ENCODE measurements around the gene CCT8.

Gene CCT8

GRCh38 chr21:29076731-29077640, 3.5 kb upstream of the CCT8 start:
- peak; percentile 56 to 63 for DNase-seq

- no peak for DNase-seq
These were observed 2.4 kb upstream of the CCT8 start for GRCh38 chr21:29075706-29076466.

DNA sequence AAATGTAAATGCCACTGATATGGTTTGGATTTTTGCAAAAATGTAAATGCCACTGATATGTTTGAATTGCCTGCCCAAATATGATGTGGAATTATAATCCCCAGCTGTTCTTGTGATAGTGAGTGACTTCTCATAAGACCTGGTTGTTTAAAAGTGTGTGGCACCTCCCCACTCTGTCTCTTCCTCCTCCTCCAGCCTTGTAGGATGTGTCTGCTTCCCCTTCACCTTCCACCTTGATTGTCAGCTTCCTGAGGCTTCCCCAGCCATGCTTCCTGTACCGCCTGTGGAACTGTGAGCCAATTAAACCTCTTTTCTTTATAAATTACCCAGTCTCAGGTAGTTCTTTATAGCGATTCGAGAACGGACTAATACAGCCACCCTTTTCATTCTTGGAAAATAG, 1.3 kb upstream of the CCT8 start:
- no peak for DNase-seq

DNA sequence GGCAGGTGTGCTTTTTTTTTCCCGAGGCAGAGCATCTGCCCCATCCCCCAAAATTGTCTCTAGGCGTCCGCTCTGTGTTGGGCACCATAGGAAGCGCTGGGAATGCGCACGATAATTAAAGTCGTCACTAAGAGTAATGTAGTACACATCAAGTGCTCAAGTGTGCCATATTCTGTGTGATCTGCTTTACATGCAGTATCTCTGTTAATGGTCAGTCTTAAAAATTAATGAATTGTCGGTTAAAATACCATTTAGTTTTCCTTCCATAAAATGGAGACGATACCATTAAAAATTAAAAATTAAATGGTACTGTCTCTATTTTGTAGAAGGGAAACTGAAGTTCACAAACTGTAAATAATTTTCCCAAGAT, 544 bp upstream of the CCT8 start:
- no peak for DNase-seq

DNA sequence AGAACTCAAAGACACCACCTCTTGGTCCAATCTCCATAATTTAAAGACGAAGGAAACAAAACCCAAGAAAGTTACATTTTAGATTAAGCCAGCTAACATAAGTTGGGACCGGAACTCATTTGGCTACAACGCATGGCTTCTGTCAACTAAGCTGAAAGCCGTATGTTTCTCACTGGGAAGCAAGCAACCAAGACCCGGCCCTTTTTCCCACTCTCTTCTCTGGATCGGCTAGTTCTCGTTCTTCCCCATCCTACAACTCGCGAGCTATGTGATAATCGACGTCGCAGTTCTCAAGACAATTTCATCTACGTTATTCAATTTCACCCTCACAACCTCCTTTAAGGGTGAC, 601 bp downstream of the CCT8 start:
- DNase-seq = no peak

- DNase-seq = no peak
These were observed 8.5 kb downstream of the CCT8 start for GRCh38 chr21:29064850-29065481.

DNA sequence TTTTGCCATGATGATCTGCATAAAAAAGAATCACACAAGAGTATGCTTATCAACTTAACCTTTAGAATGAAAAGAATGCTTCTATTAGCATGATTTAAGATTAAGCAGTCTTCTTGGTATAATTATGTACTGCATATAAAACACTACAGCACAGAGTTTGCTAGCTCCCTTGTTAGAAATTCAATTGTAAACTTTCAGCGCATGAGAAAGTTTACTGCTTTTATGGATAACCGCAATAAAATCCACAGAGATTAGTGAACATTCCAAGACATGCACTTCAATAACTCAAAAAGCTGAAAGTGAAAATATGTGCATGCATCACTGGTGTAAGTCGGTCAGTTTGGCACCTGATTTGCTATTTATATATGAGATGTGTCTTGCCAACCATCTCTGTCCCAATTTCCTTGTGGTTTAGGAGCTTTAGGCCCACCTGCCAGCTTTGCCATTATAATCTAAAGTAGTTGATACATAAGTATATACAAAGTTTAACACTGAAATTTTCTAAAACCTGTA, 16.9 kb downstream of the CCT8 start:
- DNase-seq = no peak

DNA sequence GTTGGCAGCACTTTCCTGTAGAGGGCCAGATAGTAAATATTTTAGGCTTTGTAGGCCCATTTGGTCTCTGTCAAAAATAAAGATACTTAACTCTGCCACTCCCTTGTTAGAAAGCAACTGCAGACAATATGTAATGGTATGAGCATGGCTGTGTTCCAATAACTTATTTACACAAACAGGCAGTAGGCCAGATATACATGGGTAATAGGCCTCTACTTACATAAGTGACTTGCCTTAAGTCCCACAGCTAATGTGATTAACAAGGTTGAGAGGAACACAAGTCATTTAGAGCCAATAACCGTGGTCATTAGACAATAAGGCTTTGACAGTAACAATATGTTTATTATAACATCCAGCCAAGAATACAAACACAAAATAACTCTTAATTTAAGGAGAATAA, 17.4 kb downstream of the CCT8 start:
- DNase-seq = no peak

- DNase-seq = no peak
These were observed 18.4 kb downstream of the CCT8 start for GRCh38 chr21:29055080-29055479.

GRCh38 chr21:29053656-29054055, 19.8 kb downstream of the CCT8 start:
- DNase-seq = no peak

GRCh38 chr21:29053011-29053553, 20.4 kb downstream of the CCT8 start:
- no peak for DNase-seq

DNA sequence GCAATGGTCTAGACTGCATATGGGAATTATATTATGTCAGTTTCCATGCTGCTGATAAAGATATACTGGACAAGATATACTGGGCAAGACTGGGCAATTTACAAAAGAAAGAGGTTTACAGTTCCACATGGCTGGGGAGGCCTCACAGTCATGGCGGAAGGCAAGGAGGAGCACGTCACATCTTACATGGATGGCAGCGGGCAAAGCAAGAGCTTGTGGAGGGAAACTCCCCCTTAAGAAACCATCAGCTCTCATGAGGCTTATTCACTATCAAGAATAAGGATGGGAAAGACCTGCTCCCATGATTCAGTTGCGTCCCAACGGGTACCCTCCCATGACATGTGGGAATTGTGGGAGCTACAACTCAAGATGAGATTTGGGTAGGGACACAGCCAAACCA, 21.2 kb downstream of the CCT8 start:
- DNase-seq = no peak

- DNase-seq = no peak
These were observed 38.8 kb downstream of the CCT8 start for GRCh38 chr21:29034678-29035077.

DNA sequence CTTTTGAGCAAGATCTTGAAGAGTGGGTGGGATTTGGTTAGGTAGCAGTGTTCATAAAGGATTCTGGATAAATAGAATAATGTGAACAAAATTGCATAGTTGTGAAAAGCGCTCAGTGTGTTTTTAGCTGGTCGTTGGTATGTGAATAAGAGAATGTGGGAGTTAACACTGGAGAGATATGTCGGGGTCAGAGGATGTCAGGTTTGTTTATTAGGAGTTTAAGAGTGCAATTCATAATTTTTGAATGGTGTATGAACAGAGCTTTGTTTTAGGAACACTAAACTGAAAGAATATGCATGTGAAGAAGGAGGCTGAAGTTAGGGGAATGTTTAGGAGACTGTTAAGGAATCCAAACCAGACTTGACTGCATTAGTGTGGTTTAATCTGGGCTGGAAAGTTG, 39.6 kb downstream of the CCT8 start:
- DNase-seq = no peak

DNA sequence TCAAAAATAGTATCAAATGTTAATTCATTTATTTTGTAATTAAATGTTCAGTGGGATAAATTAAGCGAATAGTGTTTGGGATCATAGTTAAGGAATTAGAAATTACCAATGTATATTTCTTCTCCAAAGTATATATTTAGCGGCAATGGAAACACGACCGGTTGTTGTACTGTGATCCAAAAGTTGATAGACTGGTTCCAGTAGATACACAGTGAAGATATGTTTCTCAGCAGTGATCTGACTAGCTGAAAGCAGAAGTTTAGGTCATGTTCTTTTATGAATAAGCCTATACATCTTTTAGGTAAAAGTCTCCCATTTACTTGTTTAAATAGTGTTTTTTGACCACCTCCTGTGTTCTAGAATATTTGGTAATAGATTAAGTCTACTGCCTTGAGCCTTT, 40.1 kb downstream of the CCT8 start:
- DNase-seq = no peak

- no peak for DNase-seq
These were observed 42.5 kb downstream of the CCT8 start for GRCh38 chr21:29030909-29031308.

DNA sequence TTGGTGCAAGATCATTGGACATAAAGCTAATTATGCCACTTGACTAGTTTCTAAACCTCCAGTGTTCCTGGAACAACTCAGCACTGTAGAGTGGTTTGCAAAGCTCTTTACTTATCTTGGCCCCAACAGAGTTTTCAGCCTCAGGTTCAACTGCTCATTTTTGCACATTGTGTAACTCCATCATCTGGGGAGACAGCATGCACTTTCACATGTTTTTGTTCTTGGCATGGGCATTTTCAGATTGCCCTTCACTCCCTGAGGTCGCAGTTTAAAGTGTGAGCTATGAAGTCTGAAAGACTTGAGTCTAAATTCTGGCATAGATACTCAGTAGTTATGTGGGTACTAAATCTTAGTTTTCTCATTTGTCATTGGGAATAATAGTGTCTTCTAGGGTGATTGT, 43.9 kb downstream of the CCT8 start:
- DNase-seq = no peak

DNA sequence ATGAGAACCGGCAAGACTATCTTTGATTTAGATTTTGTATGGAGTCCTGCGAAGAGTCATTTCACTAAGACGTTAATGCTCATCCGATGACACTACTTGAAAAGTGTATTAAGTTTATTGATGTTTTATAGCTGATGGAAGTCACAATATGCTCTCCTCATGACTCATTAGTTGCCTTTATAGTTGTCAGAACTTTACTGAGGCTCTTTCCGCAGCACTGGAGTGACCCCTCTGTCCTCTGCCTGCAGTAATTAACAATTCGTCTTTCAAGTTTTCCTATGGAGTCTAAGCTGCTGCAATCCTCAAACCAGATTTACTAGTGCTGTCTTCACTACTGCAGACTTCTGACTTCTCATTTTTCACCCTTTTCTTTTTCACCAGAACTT, 48.1 kb downstream of the CCT8 start:
- no peak for DNase-seq

DNA sequence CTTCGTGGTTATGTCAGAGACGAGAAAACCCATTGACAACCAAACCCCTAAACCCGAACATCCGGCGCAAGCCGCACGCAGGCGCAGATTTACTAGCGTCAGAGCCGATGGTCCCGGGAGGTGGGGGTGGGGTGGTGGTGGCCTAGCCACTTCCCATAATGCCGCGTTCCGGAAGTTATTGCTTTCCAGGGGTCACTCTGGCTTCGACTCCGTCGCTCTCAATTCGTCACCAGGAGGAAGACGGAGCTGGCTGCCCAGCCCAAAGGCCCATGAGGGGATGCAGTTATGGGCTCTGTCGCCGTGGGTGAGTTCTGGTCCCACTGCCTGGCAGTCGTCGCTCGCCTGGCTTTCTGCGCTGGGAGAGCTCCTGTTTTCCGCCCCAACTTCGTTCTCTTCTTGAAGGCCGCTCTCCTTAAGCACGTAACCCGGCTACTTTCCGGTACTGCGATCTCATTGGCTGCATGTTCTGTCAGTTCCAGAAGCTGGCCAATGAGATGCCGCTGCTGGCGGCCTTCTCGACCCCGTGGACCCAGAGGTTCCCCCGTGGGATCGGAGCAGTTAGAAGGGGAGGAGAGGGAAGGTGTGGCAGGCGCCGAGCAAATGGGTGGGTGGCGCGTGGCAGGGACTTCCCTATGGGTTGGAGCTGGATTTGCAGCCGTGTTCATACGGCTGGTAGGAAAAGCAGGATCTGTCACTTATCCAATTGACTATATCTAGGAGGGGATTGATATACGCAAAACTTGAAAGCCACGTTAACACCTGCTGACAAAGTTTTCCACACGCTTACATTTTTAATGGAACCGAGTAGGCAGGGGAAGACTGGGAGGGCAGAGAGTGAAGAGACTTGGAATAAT, 48.7 kb downstream of the CCT8 start, which contains the start of gene USP16:
Gene USP16, plus strand, starts transcription at position 195 of the 854 bp plus-strand sequence. CDS start 3,246 bp downstream, outside the sequence.
- DNase-seq = peak; percentile 89 to 90

- no peak for DNase-seq
These were observed 51.3 kb downstream of the CCT8 start for GRCh38 chr21:29022166-29022565.

DNA sequence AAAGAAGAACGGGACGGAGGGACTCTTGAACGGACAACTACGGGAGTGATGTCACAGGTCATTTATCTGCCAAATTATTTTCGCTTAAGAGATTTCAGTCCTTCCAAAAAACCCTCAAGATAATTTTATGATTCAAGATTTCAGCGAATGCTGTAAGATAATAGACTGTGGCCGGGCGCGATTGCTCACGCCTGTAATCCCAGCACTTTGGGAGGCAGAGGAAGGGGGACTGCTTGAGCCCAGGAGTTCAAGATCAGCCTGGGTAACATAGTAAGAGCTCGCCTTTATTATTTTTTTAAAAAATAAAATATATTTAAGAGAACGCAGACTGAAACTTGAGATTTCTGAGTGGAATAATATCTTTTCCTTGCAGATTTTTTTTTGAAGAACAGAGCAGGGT, 54.9 kb downstream of the CCT8 start:
- no peak for DNase-seq

DNA sequence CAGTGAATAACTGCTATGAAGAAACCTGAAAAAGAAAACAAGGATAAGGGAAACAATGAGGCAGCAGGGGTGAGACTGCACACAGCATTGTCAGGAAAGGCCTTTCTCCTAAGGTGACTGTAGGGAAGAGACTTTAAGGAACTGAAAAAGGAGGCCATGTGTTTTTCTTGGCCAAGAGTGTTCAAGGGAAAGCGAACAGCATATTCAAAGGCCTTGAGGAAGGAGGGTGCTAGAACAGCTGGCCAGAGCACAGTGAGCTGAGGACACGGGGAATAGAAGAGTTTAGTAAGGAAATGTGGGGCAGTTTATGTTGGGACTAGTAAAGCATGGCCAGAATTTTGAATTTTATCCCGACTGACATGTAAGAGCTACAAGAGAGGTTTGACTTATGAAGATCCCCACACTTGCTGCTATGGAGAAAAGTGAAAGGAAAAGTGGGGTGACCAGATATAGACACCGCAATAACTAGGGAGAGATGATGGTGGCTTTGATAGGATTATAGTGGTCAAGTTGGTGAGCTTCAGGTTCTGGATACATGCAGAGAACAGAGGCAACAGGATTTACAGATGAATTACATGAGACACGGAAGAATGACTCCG, 55.7 kb downstream of the CCT8 start:
- DNase-seq = no peak
